GM21529 (cell line): ENCODE results near the gene SIX3.

Experiments used
- ATAC-seq: cut with Tn5 transposase; IDR thresholded peaks from one replicate; pipeline ENCODE4 v1.9.1; 2021; ENCODE audit not compliant: unreplicated experiment

Gene SIX3

GRCh38 chr2:44954889-44955592 is 13.5 kb downstream of the SIX3 start:
- no peak for ATAC-seq

- no peak for ATAC-seq
Measured at GRCh38 chr2:44955593-44956392, 14.3 kb downstream of the SIX3 start.

GRCh38 chr2:44956843-44957242 is 15.3 kb downstream of the SIX3 start:
- ATAC-seq, result no peak

- ATAC-seq, result no peak
Measured at GRCh38 chr2:44957656-44958327, 16.3 kb downstream of the SIX3 start.

GRCh38 chr2:44959855-44960254 is 18.4 kb downstream of the SIX3 start:
- ATAC-seq, result no peak

GRCh38 chr2:44960871-44961270 is 19.4 kb downstream of the SIX3 start:
- ATAC-seq, result no peak

- no peak for ATAC-seq
Measured at GRCh38 chr2:44962176-44962695, 20.7 kb downstream of the SIX3 start.

GRCh38 chr2:44964752-44965236 is 23.3 kb downstream of the SIX3 start:
- ATAC-seq, result no peak

- ATAC-seq, result no peak
Measured at GRCh38 chr2:44965684-44966083, 24.2 kb downstream of the SIX3 start.

GRCh38 chr2:44967056-44967455 is 25.6 kb downstream of the SIX3 start:
- no peak for ATAC-seq

- no peak for ATAC-seq
Measured at GRCh38 chr2:44967727-44968432, 26.4 kb downstream of the SIX3 start.

GRCh38 chr2:44969936-44970335 is 28.4 kb downstream of the SIX3 start:
- no peak for ATAC-seq

- no peak for ATAC-seq
Measured at GRCh38 chr2:44970846-44971450, 29.4 kb downstream of the SIX3 start.

GRCh38 chr2:44972771-44973535 is 31.5 kb downstream of the SIX3 start:
- ATAC-seq, result no peak

- no peak for ATAC-seq
Measured at GRCh38 chr2:44974064-44974715, 32.7 kb downstream of the SIX3 start.

- ATAC-seq, result no peak
Measured at GRCh38 chr2:44975571-44976450, 34.3 kb downstream of the SIX3 start.

GRCh38 chr2:44979581-44979980 is 38.1 kb downstream of the SIX3 start:
- no peak for ATAC-seq
